ENCODE measurements around the gene UNC5B.
"Not testable (repeated sequence)": the region's sequence is repeated elsewhere in the genome, so short reads cannot be mapped to it uniquely, and the experiment has no call there.

The UNC5B gene

GRCh38 chr10:71209731-71210541 is 2.4 kb upstream of the UNC5B start:
- no peak for DNase-seq

GRCh38 chr10:71210542-71210871 is 1.9 kb upstream of the UNC5B start:
- no peak for DNase-seq

GRCh38 chr10:71211053-71211452 is 1.3 kb upstream of the UNC5B start:
- DNase-seq: no peak

- DNase-seq: no peak
These were observed 524 bp upstream of the UNC5B start for GRCh38 chr10:71211775-71212317.

- peak in 1 of 2 donors; percentile 4 for DNase-seq
These were observed 804 bp downstream of the UNC5B start for GRCh38 chr10:71213127-71213621.

GRCh38 chr10:71213761-71214440 is 1.5 kb downstream of the UNC5B start:
- DNase-seq: no peak

- no peak for DNase-seq
These were observed 2.5 kb downstream of the UNC5B start for GRCh38 chr10:71214641-71215559.

GRCh38 chr10:71216363-71216695 is 4.0 kb downstream of the UNC5B start:
- no peak for DNase-seq

- no peak for DNase-seq
These were observed 4.4 kb downstream of the UNC5B start for GRCh38 chr10:71216751-71217265.

- no peak for DNase-seq
These were observed 5.1 kb downstream of the UNC5B start for GRCh38 chr10:71217266-71218045.

GRCh38 chr10:71218046-71218650 is 5.8 kb downstream of the UNC5B start:
- no peak for DNase-seq

GRCh38 chr10:71218651-71219050 is 6.3 kb downstream of the UNC5B start:
- DNase-seq: no peak

GRCh38 chr10:71219236-71219917 is 7.0 kb downstream of the UNC5B start:
- not testable (repeated sequence) for DNase-seq

- DNase-seq: no peak
These were observed 7.7 kb downstream of the UNC5B start for GRCh38 chr10:71219918-71220688.

- no peak for DNase-seq
These were observed 8.5 kb downstream of the UNC5B start for GRCh38 chr10:71220689-71221540.

GRCh38 chr10:71221586-71222202 is 9.3 kb downstream of the UNC5B start:
- no peak for DNase-seq

GRCh38 chr10:71222601-71223346 is 10.4 kb downstream of the UNC5B start:
- no peak for DNase-seq
